ENCODE results near the gene APBB2.

Gene APBB2

DNA sequence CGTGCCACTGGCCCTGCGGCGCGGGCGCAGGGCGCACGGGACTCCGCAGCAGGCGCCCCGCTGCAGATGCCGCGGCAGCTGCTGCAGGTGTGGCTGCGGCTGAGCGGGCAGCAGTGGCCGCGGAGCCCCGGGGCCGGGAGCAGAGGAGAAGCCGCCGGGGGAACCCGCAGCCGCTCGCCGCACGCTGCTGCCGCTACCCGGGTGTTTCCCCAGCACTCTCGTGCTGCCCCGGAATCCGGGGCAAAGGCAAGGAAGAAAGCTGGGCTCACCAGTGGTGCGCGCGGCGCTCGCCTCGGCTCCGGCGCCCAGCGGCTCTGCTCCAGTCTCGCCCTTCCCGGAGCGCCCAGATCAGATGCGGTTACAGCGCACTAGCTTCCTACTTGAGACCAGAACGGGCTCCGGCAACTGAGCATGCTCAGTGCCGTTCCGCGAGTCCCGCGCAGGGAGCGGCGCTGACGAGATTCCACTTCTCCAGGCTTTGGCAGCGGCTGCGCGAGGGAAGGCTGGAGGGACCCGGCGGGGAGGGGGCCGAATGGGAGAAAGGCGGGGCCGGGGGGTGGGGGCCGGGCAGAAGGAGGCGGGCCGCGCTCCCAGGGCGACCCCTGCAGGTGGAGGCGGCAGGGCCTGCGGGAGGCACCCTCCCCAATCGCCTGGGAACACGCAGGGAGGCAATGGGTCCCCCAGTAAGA lies at the start of gene APBB2:
APBB2 (minus strand) TSS at position 407 of the 689 bp plus-strand sequence. CDS start 181,288 bp downstream, outside the sequence.
- peak; percentile 95 for DNase-seq

DNA sequence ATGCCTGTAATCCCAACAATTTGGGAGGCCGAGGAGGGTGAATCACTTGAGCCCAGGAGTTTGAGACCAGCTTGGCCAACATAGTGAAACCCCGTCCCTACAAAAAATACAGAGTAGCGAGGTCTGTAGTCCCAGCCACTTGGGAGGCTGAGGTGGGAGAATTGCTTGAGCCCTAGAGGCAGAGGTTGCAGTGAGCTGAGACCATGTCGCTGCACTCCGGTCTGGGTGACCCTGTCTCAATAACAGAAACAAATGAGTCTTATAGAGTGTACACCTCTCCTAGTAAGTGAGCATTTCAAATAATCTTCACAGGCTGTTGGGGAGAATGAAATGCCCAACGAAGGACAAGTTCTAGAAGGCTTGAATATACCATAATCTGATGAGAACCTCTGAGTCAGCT lies 47.9 kb upstream of the APBB2 start:
- DNase-seq, result no peak

DNA sequence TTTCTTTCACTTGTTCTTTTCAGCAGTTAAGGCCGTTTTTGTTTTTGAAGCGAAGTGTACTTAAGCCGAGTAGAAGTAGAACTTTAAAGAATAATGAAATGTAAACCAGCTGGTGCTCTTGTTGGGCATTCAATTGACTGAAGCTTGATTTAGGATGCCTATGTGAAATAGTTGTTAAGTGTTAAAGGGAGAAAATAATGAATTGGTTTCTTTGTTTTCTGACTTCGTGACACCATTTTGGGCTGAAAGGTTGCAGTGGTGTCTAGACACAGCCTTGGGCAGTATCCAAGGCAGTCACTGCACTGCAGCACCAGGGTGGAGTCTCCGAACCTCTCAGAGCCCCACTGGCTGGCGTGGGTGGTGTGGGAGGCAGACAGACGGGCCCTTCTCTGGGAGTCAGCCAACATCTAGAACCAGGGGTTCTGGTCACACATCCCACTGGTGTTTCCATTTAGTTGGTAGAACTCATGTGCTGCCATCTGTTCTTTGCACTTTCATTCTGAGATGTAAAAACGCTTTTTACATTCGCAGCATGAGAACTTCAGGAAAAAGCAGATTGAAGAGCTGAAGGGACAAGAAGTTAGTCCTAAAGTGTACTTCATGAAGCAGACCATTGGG lies 45.9 kb upstream of the APBB2 start:
- DNase-seq, result no peak

DNA sequence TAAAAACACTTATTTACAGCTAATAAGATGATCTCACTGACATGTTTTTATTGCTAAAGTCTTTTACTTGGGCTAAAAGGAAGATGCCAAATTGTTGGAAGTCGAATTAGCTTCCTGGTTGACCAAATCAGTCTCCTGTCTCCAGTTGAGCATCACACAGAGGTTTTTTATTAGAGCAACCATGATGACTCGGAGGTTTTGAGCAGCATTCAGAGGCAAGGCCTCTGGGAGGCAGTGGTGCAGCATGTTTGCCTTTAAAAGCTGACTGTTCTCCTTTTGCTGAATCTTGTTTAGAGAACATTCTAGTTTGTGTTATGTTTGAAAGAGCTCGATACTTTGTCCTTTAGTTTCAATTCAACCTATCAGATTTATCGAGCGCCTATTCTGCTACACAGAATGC lies 44.4 kb upstream of the APBB2 start:
- no peak for DNase-seq

DNA sequence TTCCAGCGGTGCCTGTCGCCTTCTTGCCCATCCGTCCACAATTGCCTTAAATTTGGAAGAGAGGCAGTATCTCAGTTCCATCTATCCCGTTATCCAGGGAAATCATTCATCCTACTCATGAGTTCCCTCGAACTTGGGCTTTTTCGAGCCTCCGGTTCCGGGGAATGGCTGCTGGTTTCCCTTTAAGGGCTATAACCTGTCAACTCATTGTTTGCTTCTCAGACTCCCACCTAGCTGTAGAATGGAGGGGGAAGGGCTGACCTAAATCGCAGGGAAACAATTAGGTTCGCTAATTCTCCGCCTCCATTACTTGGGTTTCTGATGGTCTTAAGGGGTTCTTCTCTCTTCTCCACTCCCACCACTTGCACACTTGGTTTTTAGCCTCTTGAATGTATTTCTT lies 43.6 kb upstream of the APBB2 start:
- no peak for DNase-seq

DNA sequence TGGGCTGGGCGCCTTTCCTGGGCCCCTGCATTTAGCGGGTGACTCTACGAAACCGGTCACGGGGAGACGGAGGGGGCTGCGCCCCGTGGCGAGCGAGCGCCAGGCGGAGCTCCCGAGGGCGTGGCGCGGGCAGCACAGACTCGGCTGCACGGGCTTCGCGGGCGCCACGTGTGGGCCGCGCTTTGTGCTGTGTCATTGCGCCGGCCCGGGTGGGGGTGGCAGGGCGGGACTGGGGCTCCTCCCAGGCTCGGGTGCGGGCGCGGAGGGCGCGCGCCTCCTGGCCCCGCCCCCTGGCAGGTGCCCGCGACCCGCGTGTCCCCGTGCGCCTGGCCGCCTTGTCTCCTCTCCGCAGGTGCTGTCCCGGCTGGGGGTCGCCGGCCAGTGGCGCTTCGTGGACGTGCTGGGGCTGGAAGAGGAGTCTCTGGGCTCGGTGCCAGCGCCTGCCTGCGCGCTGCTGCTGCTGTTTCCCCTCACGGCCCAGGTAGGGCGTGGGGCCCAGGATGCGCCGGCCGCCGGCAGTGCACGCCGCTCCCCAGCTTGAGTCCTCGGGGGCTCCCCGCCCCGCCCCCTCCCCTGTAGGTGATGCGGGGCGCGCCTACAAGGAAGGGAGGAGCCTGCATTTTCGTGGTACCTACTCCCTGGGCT lies 43.0 kb upstream of the APBB2 start:
- DNase-seq, result peak; percentile 40

DNA sequence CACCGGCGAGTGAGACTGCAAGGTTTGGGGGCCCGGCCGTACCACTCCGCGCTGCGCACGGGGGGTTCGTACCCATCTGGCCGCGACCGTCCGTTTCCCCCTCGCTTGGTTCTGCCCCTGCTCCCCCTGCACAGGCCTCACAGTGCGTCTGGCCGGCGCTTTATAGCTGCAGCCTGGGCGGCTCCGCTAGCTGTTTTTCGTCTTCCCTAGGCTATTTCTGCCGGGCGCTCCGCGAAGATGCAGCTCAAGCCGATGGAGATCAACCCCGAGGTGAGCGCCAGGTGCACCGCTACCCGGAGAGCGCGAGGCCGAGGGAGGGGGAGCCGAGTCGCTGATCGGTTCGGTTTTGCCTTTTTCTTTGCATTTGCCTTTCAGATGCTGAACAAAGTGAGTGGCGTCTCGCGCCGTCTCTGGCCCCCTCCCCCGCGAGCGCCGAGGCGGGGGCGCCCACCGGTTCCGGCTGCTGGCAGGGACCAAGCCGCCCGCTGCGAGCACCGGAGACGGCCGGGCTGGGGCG lies 42.5 kb upstream of the APBB2 start, which contains the start of gene UCHL1:
UCHL1 (plus strand) TSS at position 189 of the 517 bp plus-strand sequence; CDS start at position 238, 49 bp downstream.
- DNase-seq, result peak; percentile 94

DNA sequence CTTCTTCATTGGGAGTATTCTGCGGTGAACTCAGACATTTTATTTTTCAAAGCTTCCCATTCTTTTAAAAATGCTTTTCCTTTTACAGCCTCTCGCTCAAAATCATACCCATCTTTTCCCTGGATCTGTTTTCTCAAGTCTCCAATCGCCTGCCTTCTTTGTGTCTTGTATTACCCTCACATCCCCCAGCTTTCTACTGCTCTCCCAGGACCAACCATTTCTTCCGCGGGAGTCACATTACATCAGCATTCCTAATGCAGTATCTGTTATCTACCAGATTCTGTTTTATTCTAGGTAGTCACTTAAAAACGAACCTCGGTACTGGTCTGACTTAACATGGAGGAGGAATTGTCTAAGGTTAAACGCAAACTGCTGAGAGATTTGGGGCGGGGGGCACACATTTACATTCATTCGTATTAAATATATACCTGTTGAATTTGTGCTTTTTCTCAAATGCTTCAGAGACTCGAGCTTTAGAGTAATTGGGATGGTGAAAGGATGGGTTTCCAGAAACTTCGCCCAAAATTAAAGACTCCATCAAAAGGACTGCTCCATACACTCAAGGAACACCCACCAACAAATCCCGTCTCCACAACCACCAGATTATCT lies 41.9 kb upstream of the APBB2 start:
- peak; percentile 56 for DNase-seq

DNA sequence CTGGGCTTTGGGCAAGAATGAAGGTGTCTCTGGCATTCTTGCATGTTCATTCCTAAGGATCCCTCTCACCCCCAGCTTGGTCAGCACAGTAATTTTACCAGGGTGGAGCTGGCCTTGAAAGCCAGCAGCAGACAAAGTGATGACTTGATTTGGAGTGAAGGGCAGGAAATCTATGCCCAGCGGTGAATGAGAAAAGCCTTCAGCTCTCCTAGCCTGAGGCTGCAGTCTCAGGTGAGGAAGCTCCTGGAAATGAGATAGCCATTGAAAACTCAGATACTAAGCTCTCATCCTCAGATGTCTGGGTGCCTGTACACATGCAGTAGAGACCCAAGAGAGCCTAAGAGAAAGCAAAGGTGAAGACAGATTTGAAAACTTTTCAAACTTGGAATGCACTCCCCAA lies 31.6 kb upstream of the APBB2 start:
- no peak for DNase-seq

DNA sequence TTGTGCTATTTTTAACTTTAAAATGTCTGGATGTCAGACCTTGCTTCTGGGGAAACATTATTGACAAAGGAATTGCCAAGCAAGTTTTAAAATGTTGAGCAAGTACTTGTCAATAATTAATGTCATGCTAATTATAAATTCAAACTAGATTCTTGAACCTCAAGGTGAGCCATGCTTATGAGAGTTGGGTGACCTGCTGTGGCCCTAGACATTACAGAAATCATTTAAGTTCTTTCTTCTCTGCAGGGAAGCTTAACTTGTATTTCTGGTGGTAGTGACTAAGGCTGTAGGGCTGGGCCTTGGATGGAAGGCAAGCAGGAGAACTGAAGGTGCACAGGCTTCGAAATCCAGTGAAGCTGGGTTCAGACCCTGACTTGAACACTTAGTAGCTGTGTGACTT lies 27.6 kb upstream of the APBB2 start:
- no peak for DNase-seq

DNA sequence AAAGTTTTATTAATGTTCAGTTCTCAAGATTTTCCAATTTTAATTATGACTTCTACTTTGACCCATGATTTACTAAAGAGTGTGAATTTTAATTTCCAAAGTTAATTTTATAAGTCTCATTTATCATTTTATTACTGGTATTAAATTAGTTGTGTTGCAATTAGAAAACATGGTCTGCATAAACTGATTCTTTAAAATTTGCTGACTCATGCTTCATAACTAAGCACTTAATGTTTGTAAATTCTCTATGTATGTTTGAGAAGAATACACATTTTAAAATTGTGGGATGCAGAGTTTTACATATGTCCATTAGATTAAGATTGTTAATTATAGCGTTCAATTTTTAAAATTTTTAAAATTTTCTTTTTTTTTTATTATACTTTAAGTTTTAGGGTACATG lies 22.2 kb upstream of the APBB2 start:
- no peak for DNase-seq

DNA sequence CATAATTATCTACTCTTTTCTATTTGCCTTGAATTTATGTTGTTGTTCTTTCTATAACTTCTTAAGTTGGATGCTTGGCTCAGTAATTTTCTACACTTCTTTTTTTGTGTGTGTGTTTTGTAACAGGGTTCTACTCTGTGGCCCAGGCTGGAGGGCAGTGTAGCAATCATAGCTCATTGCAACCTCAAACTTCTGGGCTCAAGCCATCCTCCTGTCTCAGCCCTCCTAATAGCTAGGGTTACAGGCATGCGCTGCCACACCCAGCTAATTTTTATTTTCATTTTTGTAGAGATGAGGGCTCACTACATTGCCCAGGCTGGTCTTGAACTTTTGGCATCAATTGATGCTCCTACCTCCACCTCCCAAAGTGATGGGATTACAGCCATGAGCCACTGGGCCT lies 21.7 kb upstream of the APBB2 start:
- no peak for DNase-seq

DNA sequence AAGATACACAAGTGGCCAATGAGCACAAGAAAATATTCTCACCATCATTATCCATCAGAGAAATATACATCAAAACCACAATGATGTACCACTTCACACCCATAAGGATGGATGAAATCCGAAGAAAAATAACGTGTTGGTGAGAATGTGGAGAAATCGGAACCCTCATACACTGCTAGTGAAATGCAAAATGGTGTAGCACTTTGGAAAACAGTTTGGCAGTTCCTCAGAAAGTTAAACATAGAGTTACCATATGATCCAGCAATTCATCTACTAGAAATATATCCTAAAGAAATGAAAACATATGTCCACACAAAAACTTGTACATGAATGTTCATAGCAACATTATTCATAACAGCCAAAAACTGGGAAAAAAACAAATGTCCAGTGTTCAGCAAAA lies 18.5 kb upstream of the APBB2 start:
- DNase-seq, result no peak

DNA sequence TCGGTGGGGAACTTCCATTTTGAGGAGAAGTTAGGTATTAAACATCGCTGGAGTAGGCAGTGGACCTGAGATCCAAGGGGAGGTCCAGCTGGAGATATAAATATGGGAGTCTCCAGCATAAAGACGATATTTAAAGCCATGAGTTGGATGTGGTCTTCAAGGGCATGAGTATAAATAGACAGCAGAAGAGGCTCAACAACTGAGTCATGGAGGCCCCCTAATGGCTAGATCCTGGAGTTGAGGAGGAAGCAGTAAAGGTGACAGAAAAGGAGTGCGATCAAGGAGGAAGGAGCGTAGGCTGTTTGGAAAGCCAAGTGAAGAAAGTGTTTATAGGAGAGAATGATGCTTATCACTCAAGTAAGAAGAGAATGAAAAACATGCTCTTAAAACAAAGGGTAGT lies 18.1 kb upstream of the APBB2 start:
- DNase-seq, result no peak

DNA sequence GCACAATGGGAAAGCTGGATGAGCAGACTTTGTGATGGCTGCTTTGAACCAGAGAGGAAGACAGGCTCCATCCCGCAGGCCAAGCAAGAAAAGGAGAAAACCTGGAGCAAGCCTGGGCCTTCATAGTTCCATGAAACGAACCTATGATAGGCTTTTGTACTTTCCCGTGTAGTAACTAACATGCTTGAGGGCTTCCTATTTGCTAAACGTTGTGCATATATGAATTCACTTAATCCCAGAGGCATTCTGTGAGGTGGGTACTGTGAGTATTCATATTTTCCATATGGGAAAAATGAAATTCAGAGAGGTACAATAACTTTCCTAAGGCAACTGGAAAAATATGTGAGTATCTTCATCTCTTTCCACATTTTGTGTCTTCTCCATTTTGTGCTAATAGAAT lies 13.6 kb upstream of the APBB2 start:
- no peak for DNase-seq

DNA sequence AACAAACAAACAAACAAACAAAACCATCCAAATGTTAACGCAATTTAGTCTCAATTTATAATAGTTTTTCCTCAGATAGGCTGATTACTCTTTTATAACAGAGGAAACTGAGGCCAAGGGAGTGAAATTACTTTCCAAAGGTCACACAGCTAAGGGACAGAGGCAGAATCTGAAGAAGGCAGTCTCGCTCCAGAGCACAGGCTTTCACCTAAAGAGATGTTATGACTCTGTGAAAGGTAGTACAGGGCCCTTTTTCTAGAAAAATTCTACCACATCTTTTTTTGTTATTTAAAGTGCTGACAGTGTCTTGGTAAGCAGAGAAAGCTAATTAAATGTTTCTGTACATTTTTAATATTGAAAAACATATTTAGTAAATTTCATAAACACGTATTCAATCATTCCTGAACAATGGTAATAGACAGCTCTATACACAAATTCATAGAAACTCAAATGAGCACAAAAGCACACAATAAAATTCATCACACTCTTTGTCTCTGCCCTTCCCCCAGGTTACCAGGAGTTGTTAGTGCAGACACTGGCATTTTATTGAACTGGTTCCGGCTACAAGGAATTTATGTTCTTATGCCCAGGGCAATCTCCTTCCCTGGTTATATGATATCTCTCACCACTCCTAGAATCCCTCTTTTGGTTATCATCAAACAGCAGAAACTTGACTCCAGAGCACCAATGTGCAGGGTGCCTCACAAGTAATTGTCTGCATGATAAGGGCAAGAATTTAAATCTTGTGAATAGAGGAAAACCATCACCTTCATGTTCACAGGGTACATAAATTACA lies 7.7 kb upstream of the APBB2 start:
- no peak for DNase-seq

DNA sequence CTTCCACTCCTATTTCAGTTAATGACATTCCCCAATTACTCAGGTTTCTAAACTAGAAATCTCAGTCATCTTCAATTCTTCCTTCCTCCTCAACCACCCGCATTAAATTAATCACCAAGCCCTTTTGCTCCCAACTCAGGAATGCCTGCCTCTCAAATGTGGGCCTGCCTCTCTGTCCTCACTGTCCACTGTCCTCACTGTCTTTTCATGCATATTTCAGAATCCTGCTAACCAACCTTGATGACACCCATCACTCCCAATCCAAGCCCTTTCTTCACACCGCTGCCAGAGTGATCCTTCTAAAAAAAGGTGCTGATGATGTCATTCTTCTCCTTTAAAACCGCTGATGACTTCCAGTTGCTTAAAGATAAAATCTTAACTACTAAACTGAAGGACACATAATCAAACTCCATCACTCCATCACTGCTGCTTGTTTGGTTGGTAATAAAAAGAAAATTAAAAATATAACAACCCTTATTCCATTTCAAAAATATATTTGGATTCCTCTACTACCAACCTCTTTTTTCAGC lies 5.1 kb upstream of the APBB2 start:
- no peak for DNase-seq

DNA sequence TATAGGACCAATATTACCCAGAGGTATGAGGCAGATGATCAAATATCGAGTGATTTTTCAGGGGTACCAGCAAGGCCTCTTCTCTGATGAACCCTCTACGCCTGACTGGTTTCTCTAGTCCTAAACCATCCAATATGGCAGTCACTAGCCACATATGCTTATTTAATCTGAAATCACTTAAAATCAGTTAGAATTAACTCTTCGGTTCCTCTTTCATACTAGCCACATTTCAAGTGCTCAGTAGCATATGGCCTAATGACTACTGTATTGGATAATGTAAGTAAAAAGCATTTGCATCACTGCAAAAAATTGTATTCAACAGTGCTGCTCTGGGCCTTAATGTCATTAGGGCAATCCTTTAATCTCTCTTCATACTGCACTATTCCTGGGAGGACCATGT lies 4.4 kb upstream of the APBB2 start:
- DNase-seq, result no peak

DNA sequence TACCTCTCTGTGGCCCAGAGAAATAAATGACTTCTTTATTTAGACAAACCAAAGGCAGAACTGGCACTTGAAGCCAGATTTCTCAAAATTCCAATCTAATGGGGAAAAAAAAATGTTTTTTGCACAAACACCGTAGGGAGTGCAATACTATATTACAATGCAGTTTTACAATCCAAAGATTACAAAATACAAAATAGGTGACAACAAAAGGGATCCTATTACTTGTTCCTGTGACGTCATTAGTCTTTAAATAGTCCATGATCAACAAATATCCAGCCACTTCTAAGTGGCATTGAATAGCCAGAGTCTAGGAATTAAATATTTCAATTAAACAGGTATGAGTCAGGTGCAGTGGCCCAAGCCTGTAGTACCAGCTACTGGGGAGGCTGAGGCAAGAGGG lies 3.0 kb upstream of the APBB2 start:
- DNase-seq, result no peak

DNA sequence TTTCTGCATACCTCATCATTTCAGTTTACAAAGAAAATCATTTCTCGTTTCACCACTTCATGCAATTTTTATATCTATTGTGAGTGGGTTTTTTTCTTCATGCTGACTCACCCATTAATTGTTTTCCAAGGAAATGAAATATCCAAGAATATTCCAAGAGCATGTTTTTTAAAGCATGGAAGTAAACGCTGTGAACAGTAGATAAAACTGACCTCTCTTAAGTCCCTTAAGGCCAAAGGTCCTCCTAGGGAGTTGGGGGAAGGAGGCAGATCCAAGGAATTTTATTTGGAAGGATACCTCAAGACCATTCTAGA lies 2.6 kb upstream of the APBB2 start:
- DNase-seq, result no peak

DNA sequence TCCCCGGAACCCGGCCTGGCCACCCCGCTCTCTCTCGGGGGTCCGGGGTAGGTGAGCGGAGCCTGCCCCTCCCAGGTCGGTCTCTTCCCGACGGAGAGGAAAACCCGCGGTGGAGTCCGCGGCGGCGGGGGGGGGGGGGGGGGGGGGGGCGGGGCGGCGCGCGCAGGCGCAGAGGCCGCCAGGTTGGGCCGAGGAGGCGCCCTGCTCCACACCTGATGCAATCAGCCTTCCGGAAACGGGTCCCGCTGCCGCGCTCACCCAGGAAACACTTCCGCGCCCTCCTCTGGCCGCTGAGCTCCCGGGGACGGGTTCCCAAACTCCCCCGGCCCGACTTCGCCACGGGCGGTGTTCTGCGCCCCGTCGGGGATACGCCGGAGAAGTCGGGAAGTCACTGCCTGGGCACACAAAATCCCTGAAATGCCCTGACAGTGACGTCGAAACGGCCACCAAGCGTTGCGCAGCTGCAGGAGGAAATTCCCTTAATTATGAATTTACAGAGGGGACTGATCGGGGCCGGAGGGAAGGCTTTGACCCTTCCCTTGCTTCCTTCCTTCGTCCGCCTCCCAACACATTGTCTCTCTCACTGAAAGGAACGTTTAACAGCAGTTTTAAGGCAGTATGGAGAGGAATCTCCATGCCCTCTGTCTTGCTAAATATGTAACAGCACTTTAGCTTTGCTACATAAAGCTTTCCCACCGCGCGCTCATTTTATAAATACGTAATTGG lies 2.1 kb upstream of the APBB2 start:
- peak; percentile 84 for DNase-seq

DNA sequence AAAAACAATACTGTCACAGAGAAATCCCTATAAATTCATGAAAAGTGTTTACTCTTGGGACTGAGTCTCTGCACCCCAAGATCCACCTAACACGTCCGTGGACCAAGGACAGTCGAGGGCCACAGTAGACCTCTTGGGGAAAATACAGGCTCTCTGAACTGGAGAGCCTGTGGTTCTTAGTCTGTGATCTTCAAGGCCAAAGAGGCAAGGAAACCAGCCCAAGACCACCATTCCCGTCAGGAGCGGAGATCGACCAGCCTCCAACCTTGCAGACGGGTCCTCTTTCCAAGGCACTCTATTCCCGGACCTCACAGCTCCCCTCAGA lies 1.6 kb upstream of the APBB2 start:
- DNase-seq, result no peak
